Suprapubic skin (tissue), 4 donors: ENCODE data around the gene AFAP1L2. TPM values are rescaled to one million over a fixed set of nuclear protein-coding genes. Genes with fewer than 3 reads are reported as not detected.
"Not testable (repeated sequence)": the region's sequence is repeated elsewhere in the genome, so short reads cannot be mapped to it uniquely, and the experiment has no call there.

Experiments
- DNase-seq, 2 donors: peaks; one replicate each; pipeline ENCODE4 v3.0.0-alpha.2; 2019; ENCODE audit warnings: low spot score in 2 of 2
- H3K27ac ChIP-seq: fragments of 200-600 bp; sonication (generic); one replicate; pipeline ENCODE4 v1.5.1; 2019
- H3K27me3 ChIP-seq: fragments of 200-600 bp; sonication (generic); one replicate; pipeline ENCODE4 v1.5.1; 2019
- H3K36me3 ChIP-seq: fragments of 200-600 bp; sonication (generic); one replicate; pipeline ENCODE4 v1.5.1; 2019
- H3K4me1 ChIP-seq: fragments of 200-600 bp; sonication (generic); one replicate; pipeline ENCODE4 v1.5.1; 2019
- H3K4me3 ChIP-seq: fragments of 200-600 bp; sonication (generic); one replicate; pipeline ENCODE4 v1.5.1; 2019; ENCODE audit warnings: mild to moderate bottlenecking
- H3K9me3 ChIP-seq: fragments of 200-600 bp; sonication (generic); one replicate; pipeline ENCODE4 v1.5.1; 2019
- EP300 ChIP-seq: sonication (generic); formaldehyde crosslinking; IDR thresholded peaks from one replicate; pipeline ENCODE4 v1.6.1; 2017; ENCODE audit warnings: antibody characterized with exemption
- POLR2A ChIP-seq, 2 donors: fragments of 450-650 bp; IDR thresholded peaks; one replicate each; pipeline ENCODE4 v1.6.1; 2017; ENCODE audit warnings: antibody characterized with exemption in 2 of 2, mild to moderate bottlenecking in 2 of 2, moderate library complexity in 2 of 2
- POLR2AphosphoS5 ChIP-seq, 3 donors: sonication (generic); formaldehyde crosslinking; IDR thresholded peaks; one replicate each; pipeline ENCODE4 v1.6.1; 2017; ENCODE audit warnings: antibody characterized with exemption in 3 of 3
- WGBS: methylation state at CpG from one replicate; pipeline ENCODE4 v1.1.5; 2018; 5-methylcytosine and 5-hydroxymethylcytosine counted together
- total RNA-seq, 4 donors: library from RNA; depleted of rRNA; stranded (reverse); fragments of >200 nt; gene quantifications; one replicate each; pipeline ENCODE4 v1.1.0, GENCODE V29; 2016
- TF ChIP-seq, protein P1 (sequence below), 2 donors: fragments of 200-600 bp in 1 of 2; fragments of 450-650 bp in 1 of 2; sonication (generic) in 1 of 2; IDR thresholded peaks; one replicate each; pipeline ENCODE4 v1.5.1; 2016 to 2019; ENCODE audit warnings: antibody characterized with exemption in 2 of 2, mild to moderate bottlenecking in 1 of 2, moderate library complexity in 1 of 2

Gene AFAP1L2
- total RNA-seq, 4 donors from 2014 or later = 10.8 to 32.0 (median 15.7) TPM

DNA sequence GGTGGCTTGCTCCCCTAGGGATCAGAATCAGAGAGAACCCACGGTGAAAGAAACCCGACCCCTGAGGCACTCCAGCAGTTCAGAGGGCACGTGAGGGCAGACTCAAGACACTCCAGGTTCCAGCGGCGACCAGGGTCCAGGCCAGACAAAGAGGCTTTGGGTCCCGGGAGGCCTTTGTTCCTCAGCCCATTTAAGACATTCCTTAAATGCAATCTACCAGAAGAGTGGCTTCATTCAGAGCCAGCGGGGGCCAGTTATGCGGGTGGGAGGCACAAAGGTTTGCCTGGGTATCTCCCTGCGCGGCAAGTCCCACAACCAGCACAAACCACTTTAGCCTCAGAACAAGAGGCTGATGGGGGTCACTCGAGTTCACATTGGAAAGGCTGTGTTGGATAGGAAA lies 53.6 kb downstream of the AFAP1L2 start:
- Histone ChIP-seq H3K4me1 (peaks cover 10% of the 10 kb centered on the region), H3K4me3 (no peak overlapping the region), H3K27ac (no peak overlapping the region), H3K27me3 (no peaks in the 10 kb centered on the region), H3K36me3 (no peaks in the 10 kb centered on the region), H3K9me3 (no peaks in the 10 kb centered on the region)
- WGBS = 86% methylated on average over 11 of the region's 11 CpGs
- no peak for TF ChIP-seq POLR2A (IDR thresholded peaks at IDR 0.05)
- TF ChIP-seq EP300 = no peak
- TF ChIP-seq, protein P1, sequence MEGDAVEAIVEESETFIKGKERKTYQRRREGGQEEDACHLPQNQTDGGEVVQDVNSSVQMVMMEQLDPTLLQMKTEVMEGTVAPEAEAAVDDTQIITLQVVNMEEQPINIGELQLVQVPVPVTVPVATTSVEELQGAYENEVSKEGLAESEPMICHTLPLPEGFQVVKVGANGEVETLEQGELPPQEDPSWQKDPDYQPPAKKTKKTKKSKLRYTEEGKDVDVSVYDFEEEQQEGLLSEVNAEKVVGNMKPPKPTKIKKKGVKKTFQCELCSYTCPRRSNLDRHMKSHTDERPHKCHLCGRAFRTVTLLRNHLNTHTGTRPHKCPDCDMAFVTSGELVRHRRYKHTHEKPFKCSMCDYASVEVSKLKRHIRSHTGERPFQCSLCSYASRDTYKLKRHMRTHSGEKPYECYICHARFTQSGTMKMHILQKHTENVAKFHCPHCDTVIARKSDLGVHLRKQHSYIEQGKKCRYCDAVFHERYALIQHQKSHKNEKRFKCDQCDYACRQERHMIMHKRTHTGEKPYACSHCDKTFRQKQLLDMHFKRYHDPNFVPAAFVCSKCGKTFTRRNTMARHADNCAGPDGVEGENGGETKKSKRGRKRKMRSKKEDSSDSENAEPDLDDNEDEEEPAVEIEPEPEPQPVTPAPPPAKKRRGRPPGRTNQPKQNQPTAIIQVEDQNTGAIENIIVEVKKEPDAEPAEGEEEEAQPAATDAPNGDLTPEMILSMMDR (IDR thresholded peaks at IDR 0.05) = no peak
- TF ChIP-seq POLR2AphosphoS5 (IDR thresholded peaks at IDR 0.05) = no peak
- no peak for DNase-seq

DNA sequence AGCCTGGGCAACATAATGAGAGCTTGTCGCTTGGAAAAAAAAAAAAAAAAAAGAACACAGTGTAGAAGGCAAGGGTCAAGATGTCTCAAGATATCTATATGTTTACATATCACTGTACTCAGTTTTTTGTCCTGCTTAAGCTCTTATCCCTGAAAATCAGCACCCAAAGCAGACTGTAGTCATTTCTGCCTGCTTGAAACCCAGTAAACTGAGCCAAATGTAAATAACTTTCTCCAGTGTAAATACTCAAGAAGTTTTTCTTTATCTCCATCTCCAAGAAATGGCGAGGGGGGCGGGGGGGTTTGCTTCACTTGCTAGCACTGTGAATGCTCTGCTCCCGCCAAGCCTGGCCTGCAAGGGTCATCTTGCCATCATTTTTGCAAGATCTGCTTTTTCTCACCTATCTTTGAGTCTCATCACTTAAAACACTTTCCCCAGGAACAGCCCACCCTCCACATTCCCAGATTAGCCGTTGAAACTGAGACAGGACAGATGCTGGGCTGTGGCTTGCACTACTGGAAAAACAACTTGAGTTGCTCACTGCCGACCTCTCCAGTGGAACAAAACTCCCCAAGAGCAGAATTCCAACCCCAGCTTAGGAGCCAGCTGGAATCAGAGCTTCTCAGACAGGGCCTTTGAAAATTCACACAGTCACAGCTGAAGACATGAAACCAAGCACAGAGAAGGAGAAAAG lies 54.6 kb downstream of the AFAP1L2 start:
- H3K36me3 ChIP-seq = no peaks in the 10 kb centered on the region
- no peak for TF ChIP-seq POLR2AphosphoS5 (IDR thresholded peaks at IDR 0.05)
- no peaks in the 10 kb centered on the region for H3K9me3 ChIP-seq
- H3K27ac ChIP-seq = no peak overlapping the region
- 61% methylated on average over 6 of the region's 6 CpGs for WGBS
- no peak for DNase-seq
- peaks cover 7% of the 10 kb centered on the region for H3K4me1 ChIP-seq
- no peak overlapping the region for H3K4me3 ChIP-seq
- no peaks in the 10 kb centered on the region for H3K27me3 ChIP-seq

GRCh38 chr10:114349071-114349470 lies 55.2 kb downstream of the AFAP1L2 start:
- not testable (repeated sequence) for H3K27ac ChIP-seq, H3K27me3 ChIP-seq, H3K36me3 ChIP-seq, H3K4me1 ChIP-seq, DNase-seq, H3K9me3 ChIP-seq, H3K4me3 ChIP-seq
- WGBS = 94% methylated on average over 7 of the region's 7 CpGs

DNA sequence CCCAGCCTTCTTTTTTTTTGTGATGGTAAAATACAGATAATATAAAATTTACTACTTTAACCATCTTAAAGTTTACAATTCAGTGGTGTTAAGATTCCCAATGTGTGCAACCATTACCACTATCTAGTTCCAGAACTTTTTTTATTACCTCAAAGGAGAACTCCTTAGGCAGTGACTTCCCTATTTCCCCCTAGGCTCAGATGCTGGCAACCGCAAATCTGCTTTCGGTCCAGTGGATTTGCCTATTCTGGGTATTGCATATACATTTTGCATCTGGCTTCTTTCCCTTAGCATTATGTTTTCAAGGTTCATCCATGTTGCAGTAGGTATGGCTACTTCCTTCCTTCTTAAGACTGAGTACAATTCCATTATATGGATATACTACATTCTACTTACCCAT lies 56.5 kb downstream of the AFAP1L2 start:
- H3K27me3 ChIP-seq = no peaks in the 10 kb centered on the region
- no peak overlapping the region for H3K27ac ChIP-seq
- no peak overlapping the region for H3K4me3 ChIP-seq
- TF ChIP-seq, protein P1 (IDR thresholded peaks at IDR 0.05) = no peak
- TF ChIP-seq POLR2AphosphoS5 (IDR thresholded peaks at IDR 0.05) (no peak), POLR2A (IDR thresholded peaks at IDR 0.05) (no peak), EP300 (no peak)
- no peaks in the 10 kb centered on the region for H3K9me3 ChIP-seq
- 73% methylated on average over 2 of the region's 2 CpGs for WGBS
- H3K4me1 ChIP-seq = peaks cover 11% of the 10 kb centered on the region
- no peaks in the 10 kb centered on the region for H3K36me3 ChIP-seq
- DNase-seq = no peak

GRCh38 chr10:114347241-114347640 lies 57.1 kb downstream of the AFAP1L2 start:
- WGBS = 82% methylated on average over 3 of the region's 3 CpGs
- no peak for TF ChIP-seq POLR2A (IDR thresholded peaks at IDR 0.05)
- TF ChIP-seq EP300 = no peak
- TF ChIP-seq, protein P1 (IDR thresholded peaks at IDR 0.05) = no peak
- TF ChIP-seq POLR2AphosphoS5 (IDR thresholded peaks at IDR 0.05) = no peak
- DNase-seq = no peak
- no peaks in the 10 kb centered on the region for H3K9me3 ChIP-seq
- no peak overlapping the region for H3K27ac ChIP-seq
- H3K36me3 ChIP-seq = no peaks in the 10 kb centered on the region
- H3K27me3 ChIP-seq = no peaks in the 10 kb centered on the region
- no peak overlapping the region for H3K4me3 ChIP-seq
- peaks cover 11% of the 10 kb centered on the region for H3K4me1 ChIP-seq

GRCh38 chr10:114346176-114347031 lies 57.9 kb downstream of the AFAP1L2 start:
- no peak for TF ChIP-seq POLR2A (IDR thresholded peaks at IDR 0.05)
- TF ChIP-seq, protein P1 (IDR thresholded peaks at IDR 0.05) = no peak
- no peak for TF ChIP-seq POLR2AphosphoS5 (IDR thresholded peaks at IDR 0.05)
- TF ChIP-seq EP300 = no peak
- WGBS = 70% methylated on average over 19 of the region's 19 CpGs
- H3K9me3 ChIP-seq = no peaks in the 10 kb centered on the region
- H3K36me3 ChIP-seq = no peaks in the 10 kb centered on the region
- H3K27me3 ChIP-seq = no peaks in the 10 kb centered on the region
- H3K27ac ChIP-seq = no peak overlapping the region
- DNase-seq = no peak
- H3K4me1 ChIP-seq = peaks cover 11% of the 10 kb centered on the region
- H3K4me3 ChIP-seq = no peak overlapping the region
